ENCODE data around the gene RRAGD.

GRCh38 chr6:89406141-89406540, 5.9 kb downstream of the RRAGD start:
- TF ChIP-seq CTCF (IDR thresholded peaks at IDR 0.05; ENCODE audit: insufficient read depth, low read length, poor library complexity, severe bottlenecking), result no peak
- TF ChIP-seq EZH2phosphoT487 (conservative IDR thresholded peaks at IDR 0.05; ENCODE audit: low read length), result no peak
